DOHH2 (cell line): Measurements from ENCODE around the gene POLA1.

ENCODE experiments used
- EZH2phosphoT487 ChIP-seq: fragments of 200-600 bp; sonication (generic); IDR thresholded peaks from 2 replicates; pipeline ENCODE4 v1.6.1; 2017; ENCODE audit warnings: borderline replicate concordance, mild to moderate bottlenecking, antibody characterized with exemption, low read length, moderate library complexity, mixed read lengths
- TF ChIP-seq, protein P1 (sequence below): fragments of 200-600 bp; sonication (generic); IDR thresholded peaks from one replicate; pipeline ENCODE4 v1.5.1; 2014; ENCODE audit warnings: antibody characterized with exemption, mild to moderate bottlenecking, low read depth, low read length; ENCODE audit not compliant: poor library complexity, severe bottlenecking

GRCh38 chrX:25002661-25003020 lies 308.9 kb downstream of the POLA1 start:
- TF ChIP-seq, protein P1, sequence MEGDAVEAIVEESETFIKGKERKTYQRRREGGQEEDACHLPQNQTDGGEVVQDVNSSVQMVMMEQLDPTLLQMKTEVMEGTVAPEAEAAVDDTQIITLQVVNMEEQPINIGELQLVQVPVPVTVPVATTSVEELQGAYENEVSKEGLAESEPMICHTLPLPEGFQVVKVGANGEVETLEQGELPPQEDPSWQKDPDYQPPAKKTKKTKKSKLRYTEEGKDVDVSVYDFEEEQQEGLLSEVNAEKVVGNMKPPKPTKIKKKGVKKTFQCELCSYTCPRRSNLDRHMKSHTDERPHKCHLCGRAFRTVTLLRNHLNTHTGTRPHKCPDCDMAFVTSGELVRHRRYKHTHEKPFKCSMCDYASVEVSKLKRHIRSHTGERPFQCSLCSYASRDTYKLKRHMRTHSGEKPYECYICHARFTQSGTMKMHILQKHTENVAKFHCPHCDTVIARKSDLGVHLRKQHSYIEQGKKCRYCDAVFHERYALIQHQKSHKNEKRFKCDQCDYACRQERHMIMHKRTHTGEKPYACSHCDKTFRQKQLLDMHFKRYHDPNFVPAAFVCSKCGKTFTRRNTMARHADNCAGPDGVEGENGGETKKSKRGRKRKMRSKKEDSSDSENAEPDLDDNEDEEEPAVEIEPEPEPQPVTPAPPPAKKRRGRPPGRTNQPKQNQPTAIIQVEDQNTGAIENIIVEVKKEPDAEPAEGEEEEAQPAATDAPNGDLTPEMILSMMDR = no peak
- TF ChIP-seq EZH2phosphoT487 = no peak
